Measurements from ENCODE around the gene TEX2.
"Not testable (repeated sequence)": the region's sequence is repeated elsewhere in the genome, so short reads cannot be mapped to it uniquely, and the experiment has no call there.

TEX2 gene

GRCh38 chr17:64193561-64193960, 69.5 kb downstream of the TEX2 start:
- H3K4me3 ChIP-seq (ENCODE audit: low read depth, low read length): no peak overlapping the region
- no peak for TF ChIP-seq CTCF (IDR thresholded peaks at IDR 0.05; ENCODE audit: low read depth, low read length)
- in situ Hi-C loops (cut with HindIII; ENCODE audit: low sequenced_read_pairs): no loop called here
- DNase-seq (ENCODE audit: low read depth, low spot score): no peak

- in situ Hi-C loops (cut with HindIII; ENCODE audit: low sequenced_read_pairs): no loop called here
- no peak for DNase-seq (ENCODE audit: low read depth, low spot score)
- no peak overlapping the region for H3K4me3 ChIP-seq (ENCODE audit: low read depth, low read length)
- TF ChIP-seq CTCF (IDR thresholded peaks at IDR 0.05; ENCODE audit: low read depth, low read length): no peak
Observed at GRCh38 chr17:64192589-64192988, 70.5 kb downstream of the TEX2 start.

- no peak overlapping the region for H3K4me3 ChIP-seq (ENCODE audit: low read depth, low read length)
- no peak for TF ChIP-seq CTCF (IDR thresholded peaks at IDR 0.05; ENCODE audit: low read depth, low read length)
- DNase-seq (ENCODE audit: low read depth, low spot score): no peak
- in situ Hi-C loops (cut with HindIII; ENCODE audit: low sequenced_read_pairs): no loop called here
Observed at GRCh38 chr17:64190472-64190871, 72.6 kb downstream of the TEX2 start.

GRCh38 chr17:64188088-64188487, 75.0 kb downstream of the TEX2 start:
- no peak for TF ChIP-seq CTCF (IDR thresholded peaks at IDR 0.05; ENCODE audit: low read depth, low read length)
- DNase-seq (ENCODE audit: low read depth, low spot score): no peak
- in situ Hi-C loops (cut with HindIII; ENCODE audit: low sequenced_read_pairs): no loop called here
- no peak overlapping the region for H3K4me3 ChIP-seq (ENCODE audit: low read depth, low read length)

- in situ Hi-C loops (cut with HindIII; ENCODE audit: low sequenced_read_pairs): no loop called here
- no peak for DNase-seq (ENCODE audit: low read depth, low spot score)
- H3K4me3 ChIP-seq (ENCODE audit: low read depth, low read length): no peak overlapping the region
- TF ChIP-seq CTCF (IDR thresholded peaks at IDR 0.05; ENCODE audit: low read depth, low read length): no peak
Observed at GRCh38 chr17:64187093-64187895, 75.8 kb downstream of the TEX2 start.

GRCh38 chr17:64186171-64187092, 76.6 kb downstream of the TEX2 start:
- no peak for TF ChIP-seq CTCF (IDR thresholded peaks at IDR 0.05; ENCODE audit: low read depth, low read length)
- no peak for DNase-seq (ENCODE audit: low read depth, low spot score)
- in situ Hi-C loops (cut with HindIII; ENCODE audit: low sequenced_read_pairs): no loop called here

GRCh38 chr17:64185557-64185956, 77.5 kb downstream of the TEX2 start:
- in situ Hi-C loops (cut with HindIII; ENCODE audit: low sequenced_read_pairs); DNase-seq (ENCODE audit: low read depth, low spot score); H3K4me3 ChIP-seq (ENCODE audit: low read depth, low read length): not testable (repeated sequence)

More at GRCh38 chr17:64186171-64187092, 76.6 kb downstream of the TEX2 start:
- no peak overlapping the region for H3K4me3 ChIP-seq (ENCODE audit: low read depth, low read length)

Measured in astrocyte of the spinal cord (primary cell).